ENCODE measurements around the gene MSH3. TPM values are rescaled to one million over a fixed set of nuclear protein-coding genes. Genes with fewer than 3 reads are reported as not detected.
A peak's percentile ranks its signal among the peaks of the same experiment; 100 is the strongest.

The MSH3 gene
- total RNA-seq, 2 donors from 2014 or later: 9.2 to 10.9 TPM

DNA sequence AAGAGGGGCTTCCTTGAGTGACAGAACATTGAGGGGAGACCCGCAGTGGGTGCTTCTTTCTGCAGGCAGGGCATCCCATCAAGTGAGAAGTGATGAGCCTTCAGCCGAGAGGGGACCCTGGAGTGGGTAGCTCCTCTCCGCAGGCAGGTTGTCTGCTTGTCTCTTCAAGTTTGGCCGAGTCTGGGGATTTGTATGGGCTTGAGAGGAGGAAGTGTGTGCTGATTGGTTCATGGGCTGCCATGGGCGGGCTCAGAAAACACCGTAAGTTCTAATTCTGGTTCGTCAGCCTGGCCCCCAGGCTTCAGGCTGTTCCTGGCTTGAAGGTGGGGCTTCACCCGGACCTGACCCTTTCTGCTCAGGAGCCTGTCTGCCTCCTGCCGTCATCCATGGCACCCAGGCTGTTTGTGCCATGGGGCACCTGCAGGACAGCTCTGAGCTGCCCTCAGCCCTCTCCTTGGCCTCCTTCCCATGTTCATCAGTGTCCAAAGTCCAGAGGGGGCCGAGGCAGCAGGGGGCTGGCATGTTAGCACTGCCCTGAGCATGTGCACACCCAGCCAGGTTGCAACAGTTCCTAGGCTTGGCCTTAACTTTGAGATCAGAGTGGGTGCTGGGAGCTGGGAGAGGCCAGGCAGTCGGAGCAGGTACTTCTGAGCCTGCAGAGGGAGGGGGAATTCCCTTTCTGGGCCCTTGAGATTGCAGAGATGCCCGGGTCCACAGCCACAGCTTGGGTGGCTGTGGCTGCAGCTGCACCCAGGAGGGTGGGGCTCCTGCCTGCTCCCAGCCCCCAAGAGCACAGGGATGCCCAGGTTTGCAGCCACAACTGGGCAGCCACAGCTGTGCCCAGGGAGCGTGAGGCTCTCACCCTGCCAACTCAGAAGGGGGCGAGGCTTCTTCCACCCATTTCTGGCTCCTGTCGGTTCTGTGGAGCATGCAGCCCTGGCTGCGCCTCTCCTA is 13.8 kb downstream of the MSH3 start:
- Histone ChIP-seq H3K27ac (no peak overlapping the region), H3K4me3 (no peak overlapping the region), H3K36me3 (replicated peaks in 1 of 2; ENCODE audit: insufficient read depth in 1 of 2, low read depth in 2 of 2) (peaks cover 0 to 5% of the 10 kb centered on the region in 2 donors), H3K9me3 (no peaks in the 10 kb centered on the region), H3K4me1 (no peaks in the 10 kb centered on the region), H3K27me3 (no peaks in the 10 kb centered on the region)
- no peak for ATAC-seq
- TF ChIP-seq POLR2A (IDR thresholded peaks at IDR 0.05): no peak
- TF ChIP-seq, protein P1, sequence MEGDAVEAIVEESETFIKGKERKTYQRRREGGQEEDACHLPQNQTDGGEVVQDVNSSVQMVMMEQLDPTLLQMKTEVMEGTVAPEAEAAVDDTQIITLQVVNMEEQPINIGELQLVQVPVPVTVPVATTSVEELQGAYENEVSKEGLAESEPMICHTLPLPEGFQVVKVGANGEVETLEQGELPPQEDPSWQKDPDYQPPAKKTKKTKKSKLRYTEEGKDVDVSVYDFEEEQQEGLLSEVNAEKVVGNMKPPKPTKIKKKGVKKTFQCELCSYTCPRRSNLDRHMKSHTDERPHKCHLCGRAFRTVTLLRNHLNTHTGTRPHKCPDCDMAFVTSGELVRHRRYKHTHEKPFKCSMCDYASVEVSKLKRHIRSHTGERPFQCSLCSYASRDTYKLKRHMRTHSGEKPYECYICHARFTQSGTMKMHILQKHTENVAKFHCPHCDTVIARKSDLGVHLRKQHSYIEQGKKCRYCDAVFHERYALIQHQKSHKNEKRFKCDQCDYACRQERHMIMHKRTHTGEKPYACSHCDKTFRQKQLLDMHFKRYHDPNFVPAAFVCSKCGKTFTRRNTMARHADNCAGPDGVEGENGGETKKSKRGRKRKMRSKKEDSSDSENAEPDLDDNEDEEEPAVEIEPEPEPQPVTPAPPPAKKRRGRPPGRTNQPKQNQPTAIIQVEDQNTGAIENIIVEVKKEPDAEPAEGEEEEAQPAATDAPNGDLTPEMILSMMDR (IDR thresholded peaks at IDR 0.05): no peak
- intact Hi-C loops (cut with DNase I): no loop called here
- 79 to 88% methylated on average over 11 to 16 of the region's 16 CpGs for WGBS, 2 donors
- peak in 1 of 4 donors; percentile 20 for DNase-seq

DNA sequence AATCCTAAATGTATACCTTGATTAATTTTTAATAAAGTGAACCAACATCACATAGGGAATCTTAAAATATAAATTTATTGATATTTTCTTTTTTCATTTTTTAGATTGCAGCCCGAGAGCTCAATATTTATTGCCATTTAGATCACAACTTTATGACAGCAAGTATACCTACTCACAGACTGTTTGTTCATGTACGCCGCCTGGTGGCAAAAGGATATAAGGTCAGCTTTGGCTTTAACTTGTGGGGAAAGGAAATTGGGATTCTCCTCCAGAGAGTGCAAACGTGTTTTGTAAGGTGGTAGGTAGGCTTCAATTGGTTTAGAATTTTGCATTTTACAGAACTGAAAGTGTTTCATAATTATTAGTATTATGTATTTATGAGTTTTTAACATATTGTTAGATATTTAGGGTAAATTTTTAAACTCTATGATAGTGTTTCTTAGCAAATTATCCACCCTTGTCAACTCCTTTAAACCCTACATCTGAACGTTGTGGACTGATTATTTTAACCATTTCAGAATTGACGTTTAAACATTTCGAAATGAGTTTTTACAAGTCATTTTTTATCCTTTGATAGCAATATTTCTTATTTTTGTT is 17.8 kb downstream of the MSH3 start:
- TF ChIP-seq, protein P1 (IDR thresholded peaks at IDR 0.05): peak; percentile 64 to 90 (median 76)
- TF ChIP-seq POLR2A (IDR thresholded peaks at IDR 0.05): no peak
- no peaks in the 10 kb centered on the region for H3K4me1 ChIP-seq
- H3K27me3 ChIP-seq: no peaks in the 10 kb centered on the region
- H3K9me3 ChIP-seq: no peaks in the 10 kb centered on the region
- 6 to 11% methylated on average over 7 of the region's 7 CpGs for WGBS, 2 donors
- H3K4me3 ChIP-seq: no peak overlapping the region
- peaks cover 0 to 9% of the 10 kb centered on the region in 2 donors for H3K36me3 ChIP-seq (replicated peaks in 1 of 2; ENCODE audit: insufficient read depth in 1 of 2, low read depth in 2 of 2)
- H3K27ac ChIP-seq: no peak overlapping the region
- DNase-seq (peak; percentile 76 to 81 (median 78)), ATAC-seq (peak; percentile 82)
- intact Hi-C loops (cut with DNase I): no loop called here

DNA sequence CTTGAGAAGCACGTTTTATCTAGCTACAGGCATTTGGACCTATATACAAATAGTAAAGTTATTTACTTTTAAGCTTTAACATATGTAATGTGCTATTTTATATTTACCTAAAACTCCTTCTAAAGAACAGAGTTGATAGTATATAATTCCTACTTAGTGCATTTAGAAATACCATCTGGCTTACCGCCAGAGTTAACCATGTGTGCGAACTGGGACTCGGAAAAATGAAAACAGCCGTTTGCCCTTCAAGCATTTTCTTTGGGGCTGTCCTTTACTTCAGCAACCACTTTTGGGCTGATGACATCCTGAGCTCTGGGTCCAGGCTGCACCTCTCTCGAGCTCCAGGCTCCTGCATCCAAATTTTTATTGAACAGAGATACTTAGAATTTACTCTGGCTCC is 22.3 kb downstream of the MSH3 start:
- Histone ChIP-seq H3K27ac (no peak overlapping the region), H3K4me1 (no peaks in the 10 kb centered on the region), H3K27me3 (no peaks in the 10 kb centered on the region), H3K9me3 (no peaks in the 10 kb centered on the region), H3K36me3 (replicated peaks in 1 of 2; ENCODE audit: insufficient read depth in 1 of 2, low read depth in 2 of 2) (peaks cover 0 to 9% of the 10 kb centered on the region in 2 donors), H3K4me3 (no peak overlapping the region)
- DNase-seq (no peak), ATAC-seq (no peak)
- no peak for TF ChIP-seq POLR2A (IDR thresholded peaks at IDR 0.05)
- TF ChIP-seq, protein P1 (IDR thresholded peaks at IDR 0.05): no peak
- intact Hi-C loops (cut with DNase I): no loop called here
- 58 to 70% methylated on average over 6 of the region's 6 CpGs for WGBS, 2 donors

DNA sequence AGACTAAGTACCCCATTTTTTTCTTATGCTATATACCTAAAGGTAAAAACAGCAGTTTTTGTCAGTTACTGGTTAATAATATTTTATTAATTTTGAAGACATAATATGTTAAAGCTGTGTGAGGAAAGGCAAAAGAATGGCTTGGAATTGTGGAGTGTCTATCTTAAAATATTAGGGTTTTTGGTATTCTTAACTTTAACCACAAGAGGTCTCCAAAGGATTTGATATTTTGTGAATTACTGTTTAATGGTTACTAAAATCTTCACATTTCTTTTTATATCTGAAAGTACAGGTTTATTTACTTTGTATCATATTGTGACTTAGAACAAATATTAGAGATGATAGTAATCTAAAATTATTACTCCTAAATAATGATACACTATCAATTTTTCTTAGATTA is 32.3 kb downstream of the MSH3 start:
- TF ChIP-seq, protein P1 (IDR thresholded peaks at IDR 0.05): peak in 6 of 7 experiments; percentile 11 to 44 (median 34)
- no peak for TF ChIP-seq POLR2A (IDR thresholded peaks at IDR 0.05)
- no peak for ATAC-seq
- no peak for DNase-seq
- intact Hi-C loops (cut with DNase I): no loop called here
- H3K36me3 ChIP-seq (replicated peaks in 1 of 2; ENCODE audit: insufficient read depth in 1 of 2, low read depth in 2 of 2): peaks cover 0 to 2% of the 10 kb centered on the region in 2 donors
- no peaks in the 10 kb centered on the region for H3K27me3 ChIP-seq
- H3K4me3 ChIP-seq: no peak overlapping the region
- H3K4me1 ChIP-seq: no peaks in the 10 kb centered on the region
- H3K9me3 ChIP-seq: no peaks in the 10 kb centered on the region
- no peak overlapping the region for H3K27ac ChIP-seq

Data from body of pancreas (tissue), 4 donors.